HG02642 (cell line): ENCODE measurements around the gene ANKRD13C.
A peak's percentile ranks its signal among the peaks of the same experiment; 100 is the strongest.

Source experiments
- ATAC-seq: cut with Tn5 transposase; IDR thresholded peaks from one replicate; pipeline ENCODE4 v1.9.1; 2021; ENCODE audit warnings: mild to moderate bottlenecking; ENCODE audit not compliant: unreplicated experiment, poor library complexity

Gene ANKRD13C

DNA sequence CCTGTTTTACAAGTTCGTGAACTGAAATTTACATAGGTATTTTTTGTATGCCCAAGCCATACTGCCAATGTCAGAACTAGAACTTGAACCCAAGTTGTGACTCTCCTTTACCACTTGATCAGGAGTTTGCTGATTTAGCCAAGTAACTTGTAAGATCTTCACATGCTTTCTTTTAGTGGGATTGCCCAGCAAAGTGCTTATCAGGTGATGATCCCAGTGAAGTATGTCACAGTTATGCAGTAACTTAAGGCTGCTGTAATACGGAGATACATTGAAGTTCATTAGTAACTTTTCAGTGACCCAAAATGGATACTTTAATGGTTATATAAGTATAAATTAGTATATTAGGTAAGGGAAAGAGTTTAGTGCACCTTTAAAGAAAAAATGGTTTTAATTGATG is 129.6 kb downstream of the ANKRD13C start:
- no peak for ATAC-seq

DNA sequence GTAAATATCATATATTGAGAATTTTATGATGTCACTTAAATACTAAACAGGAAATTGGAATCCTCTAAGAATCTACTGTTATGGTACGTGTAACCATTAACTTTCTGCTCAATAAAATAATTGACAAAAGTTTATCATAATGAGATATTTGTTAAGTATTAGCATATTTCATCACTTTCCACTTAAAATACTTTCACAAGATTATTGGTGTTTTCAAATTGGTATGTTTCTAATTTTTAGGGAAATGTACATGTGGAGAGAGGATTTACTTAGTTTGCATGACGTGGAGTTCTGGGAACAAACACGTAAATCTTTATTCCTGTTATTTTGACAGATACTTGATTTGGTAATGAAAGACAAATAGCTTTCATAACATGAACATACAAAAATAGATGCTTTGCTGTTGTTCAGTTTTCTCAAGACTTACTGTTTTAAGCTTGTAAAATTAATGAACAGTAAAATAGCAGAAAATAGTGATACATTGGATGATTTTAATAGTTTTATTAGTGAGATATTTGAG is 131.7 kb downstream of the ANKRD13C start:
- no peak for ATAC-seq

DNA sequence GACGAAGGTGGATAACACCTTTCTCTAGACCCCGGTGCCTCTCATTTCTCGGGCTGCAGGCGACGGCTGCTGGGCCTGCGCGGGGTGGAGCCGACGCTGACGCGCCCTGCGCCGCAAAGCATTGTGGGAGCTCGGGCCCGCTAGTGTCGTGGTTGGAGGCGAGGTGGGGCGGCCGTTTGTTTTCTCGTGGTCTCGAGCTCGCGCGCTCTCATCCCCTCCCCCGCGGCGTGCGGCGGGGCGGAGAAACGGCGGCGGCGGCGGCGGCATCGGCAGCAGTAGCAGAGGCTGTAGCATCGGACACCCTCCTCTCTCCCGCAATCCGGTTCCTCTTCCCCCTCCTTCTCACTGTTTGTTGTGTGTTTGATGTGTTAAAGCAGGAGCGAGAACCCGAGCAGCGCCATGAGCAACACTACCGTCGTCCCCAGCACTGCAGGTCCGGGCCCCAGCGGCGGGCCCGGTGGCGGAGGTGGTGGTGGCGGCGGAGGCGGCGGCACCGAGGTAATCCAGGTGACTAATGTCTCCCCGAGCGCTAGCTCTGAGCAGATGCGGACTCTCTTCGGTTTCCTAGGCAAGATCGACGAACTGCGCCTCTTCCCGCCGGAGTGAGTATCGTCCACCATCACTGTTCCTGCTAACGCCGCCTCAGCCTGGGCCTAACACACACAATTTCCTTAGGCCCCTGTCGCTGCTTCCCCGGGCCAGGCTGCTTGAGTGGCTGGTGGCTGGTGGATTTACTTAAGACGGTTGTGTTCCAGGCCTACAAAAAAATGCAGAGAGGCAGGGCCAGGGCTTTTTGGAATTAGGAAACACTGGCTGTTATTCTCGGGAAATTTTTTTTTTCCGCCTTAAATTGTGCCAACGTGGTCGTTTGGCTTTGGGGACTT is 133.0 kb downstream of the ANKRD13C start, which contains the start of gene SRSF11:
TSS of gene SRSF11 (plus strand) at position 143 of the 884 bp plus-strand sequence. CDS start at position 400, 257 bp downstream.
- peak; percentile 97 for ATAC-seq

DNA sequence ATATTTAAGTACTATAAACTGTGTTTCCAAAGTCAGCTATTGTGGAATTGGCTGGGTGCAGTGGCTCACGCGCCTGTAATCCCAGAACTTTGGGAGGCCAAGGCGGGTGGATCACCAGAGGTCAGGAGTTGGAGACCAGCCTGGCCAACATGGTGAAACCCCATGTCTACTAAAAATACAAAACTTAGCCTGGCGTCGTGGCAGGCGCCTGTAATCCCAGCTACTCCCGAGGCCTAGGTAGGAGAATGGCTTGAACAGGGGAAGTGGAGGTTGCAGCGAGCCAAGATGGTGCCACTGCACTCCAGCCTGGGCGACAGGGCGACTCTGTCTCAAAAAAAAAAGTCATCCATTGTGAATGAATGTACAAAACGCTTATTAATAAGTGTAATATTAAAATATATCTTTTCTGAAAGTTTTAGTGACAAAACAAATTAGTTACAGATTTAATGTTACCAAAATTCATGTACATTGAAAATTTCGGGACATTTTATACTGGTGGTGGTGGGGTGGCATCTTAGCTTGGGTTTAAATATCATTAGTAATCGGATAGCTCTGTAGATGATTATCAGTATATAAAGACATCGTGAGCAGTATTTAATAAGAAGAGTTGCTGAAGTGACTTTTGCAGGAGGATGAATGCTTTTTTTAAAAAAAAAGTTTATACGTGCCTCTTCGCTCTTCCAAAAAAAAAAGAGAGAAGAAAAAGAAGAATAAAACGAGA is 133.8 kb downstream of the ANKRD13C start:
- ATAC-seq = peak; percentile 5

DNA sequence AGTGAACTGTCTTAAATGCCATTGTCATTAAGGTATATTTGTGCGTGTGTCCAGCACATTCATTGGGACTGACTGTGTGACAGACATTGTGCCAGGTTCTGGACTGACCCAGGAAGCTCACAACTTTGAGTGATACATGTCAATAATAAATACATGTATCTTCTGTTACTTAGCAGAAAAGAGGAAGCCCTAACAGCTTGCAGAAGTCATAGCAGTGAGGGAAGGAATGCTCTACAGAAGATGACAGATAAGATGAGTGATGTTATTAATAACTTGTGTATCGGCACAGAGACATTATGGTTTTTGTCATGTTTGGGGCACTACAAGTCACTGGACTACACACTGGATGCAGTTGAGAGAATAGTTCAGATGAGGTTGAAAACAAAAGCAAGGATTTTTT is 134.5 kb downstream of the ANKRD13C start:
- ATAC-seq = no peak

DNA sequence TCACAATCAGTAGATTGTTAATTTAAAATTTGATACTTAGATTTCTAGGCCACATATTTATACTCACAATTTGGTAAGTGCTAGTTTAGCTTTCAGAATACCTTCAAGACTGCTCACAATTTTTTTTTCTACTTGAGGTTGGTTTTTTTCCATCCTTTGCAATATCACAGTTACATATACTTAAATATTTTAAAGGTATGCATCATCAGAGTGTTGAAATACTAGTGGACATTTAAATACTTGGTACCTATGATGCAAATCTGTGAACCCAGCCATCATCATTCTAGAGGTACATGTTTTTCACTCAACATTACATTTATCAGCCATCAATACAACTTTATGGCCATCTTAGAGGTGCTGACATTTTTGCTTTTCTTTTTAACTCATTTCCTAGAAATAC is 143.0 kb downstream of the ANKRD13C start:
- no peak for ATAC-seq

DNA sequence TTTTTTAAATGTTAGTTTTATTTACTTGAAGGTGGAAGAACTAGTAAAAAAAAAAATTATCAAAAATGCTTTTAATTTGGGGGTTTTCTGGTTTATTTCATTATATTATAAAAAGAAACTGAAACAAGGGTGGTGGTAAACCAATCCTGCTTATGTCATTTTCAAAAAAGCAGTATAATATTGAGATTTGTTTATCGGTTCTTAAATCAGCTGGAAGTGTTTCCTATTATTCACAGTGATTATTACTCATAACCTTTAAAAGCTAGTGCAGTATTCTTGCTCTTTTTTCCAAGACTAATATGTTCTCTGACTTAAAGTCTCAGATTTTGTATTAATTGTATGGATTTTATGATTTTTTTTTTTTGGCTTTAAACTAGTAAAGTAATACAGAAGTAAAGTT is 143.7 kb downstream of the ANKRD13C start:
- no peak for ATAC-seq
